GM19438 (cell line): ENCODE measurements around the gene PRPH2.
A peak's percentile ranks its signal among the peaks of the same experiment; 100 is the strongest.

Source experiments
- ATAC-seq: cut with Tn5 transposase; IDR thresholded peaks from one replicate; pipeline ENCODE4 v1.9.1; 2021; ENCODE audit warnings: low read depth; ENCODE audit not compliant: unreplicated experiment

The PRPH2 gene

GRCh38 chr6:42722497-42722896, at the start of gene PRPH2:
Gene PRPH2, minus strand, starts transcription at chr6:42722597. Its CDS starts 263 bp downstream, at chr6:42722334.
- ATAC-seq = no peak

GRCh38 chr6:42771741-42772100, 49.3 kb upstream of the PRPH2 start:
- no peak for ATAC-seq

GRCh38 chr6:42769836-42770235, 47.4 kb upstream of the PRPH2 start:
- ATAC-seq = no peak

- ATAC-seq = no peak
These were observed 46.7 kb upstream of the PRPH2 start for GRCh38 chr6:42769051-42769450.

GRCh38 chr6:42766163-42766670, 43.8 kb upstream of the PRPH2 start:
- ATAC-seq = no peak

GRCh38 chr6:42764911-42765648, 42.7 kb upstream of the PRPH2 start:
- no peak for ATAC-seq

GRCh38 chr6:42762950-42763349, 40.6 kb upstream of the PRPH2 start:
- ATAC-seq = no peak

- ATAC-seq = no peak
These were observed 40.0 kb upstream of the PRPH2 start for GRCh38 chr6:42762426-42762859.

- ATAC-seq = no peak
These were observed 39.1 kb upstream of the PRPH2 start for GRCh38 chr6:42761287-42762067.

- ATAC-seq = no peak
These were observed 36.5 kb upstream of the PRPH2 start for GRCh38 chr6:42758756-42759430.

GRCh38 chr6:42756722-42757121, 34.3 kb upstream of the PRPH2 start:
- no peak for ATAC-seq

GRCh38 chr6:42754759-42755158, 32.4 kb upstream of the PRPH2 start:
- ATAC-seq = no peak

GRCh38 chr6:42751055-42751454, 28.7 kb upstream of the PRPH2 start:
- no peak for ATAC-seq

GRCh38 chr6:42748203-42748898, 26.0 kb upstream of the PRPH2 start:
- no peak for ATAC-seq

GRCh38 chr6:42746463-42747391, 24.3 kb upstream of the PRPH2 start:
- peak; percentile 48 for ATAC-seq

- ATAC-seq = peak; percentile 58
These were observed 23.5 kb upstream of the PRPH2 start, which contains the start of gene TBCC for GRCh38 chr6:42745640-42746462. Gene TBCC, minus strand, starts transcription at chr6:42746103. Its CDS starts 30 bp downstream, at chr6:42746073.

GRCh38 chr6:42745083-42745639, 22.8 kb upstream of the PRPH2 start:
- no peak for ATAC-seq

- ATAC-seq = no peak
These were observed 22.0 kb upstream of the PRPH2 start for GRCh38 chr6:42744351-42744893.
